Stimulated activated CD8-positive, alpha-beta memory T cell treated with anti-CD3 and anti-CD28 coated beads, Interleukin-15, amount 100 ng/mL, for 48 hours (primary cell): ENCODE measurements around the gene RNF144A.

Source experiments
- DNase-seq, 2 donors: peaks; one replicate each; pipeline ENCODE4 v3.0.0-alpha.2; 2020; ENCODE audit warnings: low read depth in 2 of 2

RNF144A gene

DNA sequence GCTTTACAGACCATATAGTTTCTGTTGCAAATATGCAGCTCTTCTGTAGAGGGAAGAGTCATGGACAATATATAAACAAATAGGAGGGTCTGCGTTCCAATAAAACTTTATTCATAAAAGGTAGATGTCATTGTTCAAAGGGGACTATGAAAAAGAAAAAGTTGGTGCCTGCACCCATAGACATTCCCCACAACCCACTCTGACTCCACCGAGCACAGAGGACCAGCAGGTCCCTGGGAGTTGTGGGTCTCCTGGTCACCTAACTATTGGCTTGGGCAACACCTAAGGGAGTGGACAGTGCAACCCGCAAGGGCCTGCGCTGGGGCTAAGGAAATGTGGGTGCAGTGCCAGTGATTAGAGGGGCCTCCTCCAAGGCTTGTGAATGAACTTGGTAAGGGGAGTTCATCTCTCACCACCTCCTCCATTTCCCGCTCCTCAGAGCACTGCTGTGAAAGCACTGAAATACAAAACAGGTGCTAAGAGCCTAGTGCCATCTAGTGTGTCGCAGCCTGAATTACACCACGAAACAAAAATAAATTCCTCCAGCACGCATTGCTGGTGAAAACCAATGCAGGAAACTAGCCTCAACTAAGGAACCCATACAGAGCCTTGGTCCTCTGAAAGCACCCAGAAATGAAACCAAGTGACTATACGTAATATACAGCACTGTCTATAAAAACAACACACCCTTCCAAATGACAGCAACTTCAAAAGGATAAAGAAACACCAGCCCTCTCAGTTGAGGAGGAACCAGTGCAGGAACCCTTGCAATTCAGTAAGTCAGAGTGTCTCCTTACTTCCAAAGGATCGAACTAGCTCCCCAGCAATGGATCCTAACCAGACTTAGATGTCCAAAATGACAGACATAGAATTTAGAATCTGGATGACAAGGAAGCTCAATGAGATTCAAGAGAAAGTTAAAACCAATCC, 166.6 kb downstream of the RNF144A start:
- DNase-seq: no peak

DNA sequence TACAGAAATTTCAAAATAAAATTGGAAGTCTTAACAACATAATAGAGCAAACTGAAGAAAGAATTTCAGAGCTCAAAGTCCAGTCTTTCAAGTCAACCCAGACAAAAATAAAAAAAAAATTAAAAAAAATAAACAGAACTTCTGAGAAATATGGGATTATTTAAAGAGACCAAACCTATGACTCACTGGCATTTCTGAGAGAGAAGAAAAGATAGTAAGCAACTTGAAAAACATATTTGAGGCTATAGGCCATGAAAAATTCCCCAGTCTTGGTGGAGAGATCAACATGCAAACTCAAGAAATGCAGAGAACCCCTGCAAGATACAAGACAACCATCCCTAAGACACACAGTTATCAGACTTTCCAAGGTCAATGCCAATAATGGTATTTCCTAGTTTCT, 167.4 kb downstream of the RNF144A start:
- DNase-seq: no peak

DNA sequence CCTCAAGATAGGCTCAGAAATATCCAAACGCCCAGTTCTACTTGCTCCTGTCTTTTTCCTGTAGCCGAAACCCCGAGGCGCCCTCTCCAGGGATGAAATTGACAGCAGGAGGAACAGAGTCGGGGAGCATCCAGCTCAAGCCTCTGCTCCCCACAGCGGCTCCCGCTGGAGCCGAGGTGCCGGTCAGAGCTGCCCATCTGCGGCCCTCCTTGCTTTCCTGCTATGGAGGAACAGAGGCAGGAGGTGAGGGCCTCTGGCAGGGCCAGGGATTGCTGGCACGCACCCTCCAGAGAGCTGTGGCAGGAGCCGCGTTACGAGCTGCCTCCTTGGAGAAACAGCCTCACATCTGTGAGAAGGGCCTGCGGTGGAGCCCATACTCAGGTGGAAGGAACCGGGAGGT, 172.1 kb downstream of the RNF144A start:
- DNase-seq: no peak

DNA sequence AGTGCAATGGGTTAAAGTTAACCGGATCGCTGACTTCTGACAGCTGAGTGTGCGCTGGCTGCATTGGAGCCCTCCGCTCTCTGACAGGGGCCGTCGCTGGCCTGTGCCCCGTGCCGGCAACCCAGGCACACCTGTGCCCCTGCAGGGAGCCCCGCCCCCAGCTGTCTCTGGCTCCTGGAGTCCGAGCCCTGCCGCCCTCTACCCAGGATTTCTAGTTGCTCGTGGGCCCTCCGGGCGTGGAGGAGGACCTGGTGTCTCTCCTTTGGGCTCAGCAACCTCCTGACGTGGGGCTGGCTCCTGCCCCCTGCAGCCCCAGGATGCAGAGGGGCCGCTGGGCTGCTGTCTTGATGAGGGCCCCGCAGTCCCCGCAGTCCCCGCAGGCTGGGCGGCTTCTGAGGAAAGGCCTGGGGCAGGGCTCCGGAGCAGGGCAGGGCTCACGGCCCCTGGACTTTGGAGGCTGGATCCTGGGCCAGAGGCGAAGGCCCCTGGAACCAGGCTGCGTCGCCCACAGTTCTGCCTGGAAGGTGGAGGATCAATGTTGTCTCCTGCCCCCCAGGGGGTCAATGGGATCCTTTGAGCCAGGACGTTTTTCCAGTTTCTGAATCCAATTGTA, 172.8 kb downstream of the RNF144A start:
- no peak for DNase-seq

DNA sequence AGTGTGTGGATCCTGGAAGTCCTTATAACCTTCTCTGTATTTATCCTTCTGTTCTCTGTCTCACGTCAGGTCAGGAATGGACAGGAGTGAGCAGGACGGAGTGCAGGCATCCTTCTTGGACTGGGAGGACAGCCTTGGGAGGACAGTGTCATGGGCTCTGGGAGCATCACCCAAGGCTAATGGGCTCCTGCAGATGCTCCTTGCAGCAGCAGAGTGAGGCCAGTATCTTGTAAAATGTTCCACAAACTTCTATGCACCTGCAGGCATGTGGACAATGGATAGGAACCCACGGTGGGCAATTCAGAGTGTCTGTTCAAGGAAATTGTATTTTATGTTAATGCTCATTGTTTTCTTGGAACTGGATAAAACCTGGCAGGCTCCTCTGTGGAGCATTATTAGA, 176.2 kb downstream of the RNF144A start:
- DNase-seq: no peak
